HUES48 (cell line): Measurements from ENCODE around the gene CLMN.
A peak's percentile ranks its signal among the peaks of the same experiment; 100 is the strongest.

Experiments used
- H3K27ac ChIP-seq: one replicate; pipeline ENCODE4 v1.7.0; 2013; ENCODE audit warnings: low read depth, low read length, inconsistent platforms
- H3K27me3 ChIP-seq: 2 replicates; pipeline ENCODE4 v1.6.1; 2013; ENCODE audit warnings: mild to moderate bottlenecking, low read length; ENCODE audit not compliant: control insufficient read depth, insufficient read depth
- H3K36me3 ChIP-seq: 2 replicates; pipeline ENCODE4 v1.6.1; 2013; ENCODE audit warnings: low read length; ENCODE audit not compliant: control insufficient read depth, insufficient read depth
- H3K4me1 ChIP-seq: 2 replicates; pipeline ENCODE4 v1.6.1; 2013; ENCODE audit warnings: mild to moderate bottlenecking, low read length; ENCODE audit not compliant: control insufficient read depth, insufficient read depth
- H3K4me3 ChIP-seq: 2 replicates; pipeline ENCODE4 v1.5.1; 2013; ENCODE audit warnings: mild to moderate bottlenecking, low read depth, low read length
- H3K9ac ChIP-seq: 2 replicates; pipeline ENCODE4 v1.6.1; 2013; ENCODE audit warnings: mild to moderate bottlenecking, low read depth, low read length, moderate library complexity
- H3K9me3 ChIP-seq: 2 replicates; pipeline ENCODE4 v1.6.1; 2013; ENCODE audit warnings: low read length; ENCODE audit not compliant: control insufficient read depth, insufficient read depth

Gene CLMN

DNA sequence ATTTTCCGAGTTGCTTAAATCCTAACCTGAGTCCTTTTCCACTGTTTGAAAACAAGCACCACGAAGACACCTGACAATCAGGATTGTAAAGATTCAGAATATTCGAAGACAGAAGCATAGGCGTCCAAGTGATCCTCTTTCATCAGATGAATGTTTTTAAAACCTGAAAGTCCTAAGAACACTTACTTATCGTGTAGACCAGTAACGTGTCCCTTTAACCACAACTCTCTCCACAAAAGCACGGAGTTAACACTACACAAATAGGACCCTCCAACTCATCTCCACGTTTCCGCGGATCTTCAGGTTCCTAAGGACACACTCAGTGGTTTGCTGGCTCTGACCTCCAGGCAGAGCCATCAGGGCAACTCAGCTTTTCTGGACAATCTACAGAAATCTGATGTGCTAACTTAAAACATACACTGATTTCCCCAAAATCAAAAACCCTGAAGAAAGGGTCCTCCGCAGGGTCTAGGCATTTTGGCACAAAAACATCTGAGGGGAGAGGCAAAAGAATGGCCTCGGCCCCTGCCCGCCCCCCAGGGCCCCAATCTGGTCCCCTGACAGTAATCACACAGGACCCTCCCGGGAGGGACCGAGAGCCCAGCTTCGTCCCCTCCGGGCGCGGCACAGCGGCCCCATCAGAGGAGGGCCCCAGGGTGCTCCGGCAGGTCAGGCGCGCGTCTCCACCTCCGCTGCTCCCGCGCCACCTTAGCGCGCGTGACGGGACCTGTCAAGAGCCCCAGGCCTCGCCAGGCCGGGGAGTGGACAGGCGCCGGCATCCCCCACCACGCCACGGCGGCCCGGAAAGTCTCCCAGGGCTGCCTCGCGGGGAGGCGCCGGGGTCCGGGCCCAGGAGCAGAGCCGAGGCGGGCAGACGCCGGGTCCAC is 163.3 kb downstream of the CLMN start:
- Histone ChIP-seq H3K27ac (peak overlapping the region; percentile 91), H3K27me3 (no peaks in the 10 kb centered on the region), H3K9ac (peak overlapping the region; percentile 76; the same call in 1 of the 2 replicates), H3K36me3 (no peaks in the 10 kb centered on the region), H3K9me3 (no peaks in the 10 kb centered on the region), H3K4me3 (peak overlapping the region; percentile 80), H3K4me1 (peaks cover 25% of the 10 kb centered on the region)

DNA sequence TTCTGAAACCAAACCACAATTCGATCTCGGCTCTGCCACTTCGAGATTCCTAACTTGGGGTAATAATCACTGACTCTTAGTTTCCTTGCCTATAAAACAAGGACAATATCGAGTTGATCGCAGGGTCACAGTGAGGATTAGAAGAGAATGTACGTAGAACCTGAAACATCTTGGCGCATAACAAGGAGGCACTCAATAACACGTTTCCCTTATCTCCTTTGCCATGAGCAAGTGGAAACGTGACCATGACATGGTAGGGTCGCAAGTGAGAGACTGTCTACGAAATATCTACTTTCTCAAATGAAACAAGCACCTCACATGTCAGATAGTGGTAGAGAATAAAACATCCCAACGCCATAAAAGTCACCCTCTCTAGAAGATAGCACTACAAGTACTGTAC is 164.7 kb downstream of the CLMN start:
- Histone ChIP-seq H3K9ac (no peak overlapping the region), H3K27me3 (no peaks in the 10 kb centered on the region), H3K4me1 (peaks cover 25% of the 10 kb centered on the region), H3K27ac (no peak overlapping the region), H3K36me3 (no peaks in the 10 kb centered on the region), H3K9me3 (no peaks in the 10 kb centered on the region), H3K4me3 (peak overlapping the region; percentile 80)

GRCh38 chr14:95153866-95154265 is 165.8 kb downstream of the CLMN start:
- Histone ChIP-seq H3K9me3 (no peaks in the 10 kb centered on the region), H3K9ac (no peak overlapping the region), H3K4me1 (peaks cover 31% of the 10 kb centered on the region), H3K36me3 (no peaks in the 10 kb centered on the region), H3K27me3 (no peaks in the 10 kb centered on the region), H3K4me3 (no peak overlapping the region), H3K27ac (no peak overlapping the region)

DNA sequence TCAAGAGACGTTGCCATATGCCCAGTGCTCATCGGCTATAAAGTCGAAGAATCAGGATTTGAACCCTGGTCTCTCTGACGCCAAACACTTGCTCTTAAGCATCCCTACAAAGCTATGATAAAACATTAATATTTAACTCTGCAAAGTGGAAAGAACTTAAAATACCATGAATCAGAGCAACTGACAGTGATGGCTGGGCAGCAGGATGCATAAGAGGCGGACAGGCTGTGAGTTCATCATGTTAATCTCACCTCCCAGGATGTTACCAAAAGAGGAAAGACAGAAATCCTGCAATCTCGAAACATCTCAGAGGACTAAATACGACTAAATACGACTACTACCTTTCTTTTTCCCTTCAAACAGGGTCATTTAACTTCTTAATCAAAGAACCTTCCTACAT is 168.1 kb downstream of the CLMN start:
- H3K27me3 ChIP-seq: no peaks in the 10 kb centered on the region
- H3K27ac ChIP-seq: no peak overlapping the region
- no peak overlapping the region for H3K4me3 ChIP-seq
- no peaks in the 10 kb centered on the region for H3K36me3 ChIP-seq
- H3K9me3 ChIP-seq: no peaks in the 10 kb centered on the region
- H3K4me1 ChIP-seq: peaks cover 48% of the 10 kb centered on the region
- no peak overlapping the region for H3K9ac ChIP-seq

- Histone ChIP-seq H3K4me3 (no peak overlapping the region), H3K9me3 (no peaks in the 10 kb centered on the region), H3K36me3 (no peaks in the 10 kb centered on the region), H3K4me1 (peaks cover 50% of the 10 kb centered on the region), H3K9ac (no peak overlapping the region), H3K27me3 (no peaks in the 10 kb centered on the region), H3K27ac (no peak overlapping the region)
Measured at GRCh38 chr14:95150910-95151309, 168.8 kb downstream of the CLMN start.

DNA sequence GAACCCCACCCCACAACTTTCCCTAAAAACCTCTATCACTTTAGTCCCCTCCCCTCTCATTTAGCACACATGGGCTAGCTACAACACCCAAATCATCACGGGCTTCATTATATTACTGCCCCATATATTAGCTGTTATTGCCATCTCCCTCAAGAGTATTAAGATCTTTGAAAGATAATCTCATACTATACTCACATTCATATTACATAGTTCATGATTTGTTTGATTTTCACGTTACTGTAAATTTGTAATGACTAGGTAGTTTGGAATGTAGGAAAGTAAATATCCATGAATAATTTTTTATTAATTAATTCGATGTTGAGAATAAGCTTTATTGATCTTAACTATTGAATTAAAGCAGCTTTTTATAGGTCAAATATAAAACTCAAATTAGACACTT is 170.3 kb downstream of the CLMN start:
- Histone ChIP-seq H3K9ac (no peak overlapping the region), H3K4me3 (no peak overlapping the region), H3K27ac (no peak overlapping the region), H3K9me3 (no peaks in the 10 kb centered on the region), H3K36me3 (no peaks in the 10 kb centered on the region), H3K27me3 (no peaks in the 10 kb centered on the region), H3K4me1 (peaks cover 50% of the 10 kb centered on the region)

DNA sequence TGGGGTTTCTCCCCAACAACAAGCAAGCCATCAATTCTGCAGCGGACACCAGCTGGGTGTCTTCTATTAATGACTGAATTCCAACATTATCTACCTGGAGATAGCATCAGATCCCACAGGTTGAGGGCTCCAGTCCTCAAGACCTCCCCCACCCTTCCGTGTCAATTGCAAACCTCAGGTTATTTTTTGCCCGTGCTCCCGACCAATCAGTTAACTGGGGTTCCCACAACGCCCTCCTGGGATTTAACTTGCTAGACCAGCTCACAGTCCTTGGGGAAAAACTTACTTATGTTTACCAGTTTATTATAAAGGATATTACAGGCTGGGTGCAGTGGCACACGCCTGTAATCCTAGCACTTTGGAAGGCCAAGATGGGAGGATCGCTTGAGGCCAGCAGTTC is 172.1 kb downstream of the CLMN start:
- H3K9ac ChIP-seq: no peak overlapping the region
- no peaks in the 10 kb centered on the region for H3K36me3 ChIP-seq
- no peaks in the 10 kb centered on the region for H3K27me3 ChIP-seq
- H3K27ac ChIP-seq: no peak overlapping the region
- H3K4me1 ChIP-seq: peaks cover 68% of the 10 kb centered on the region
- H3K4me3 ChIP-seq: no peak overlapping the region
- H3K9me3 ChIP-seq: no peaks in the 10 kb centered on the region

DNA sequence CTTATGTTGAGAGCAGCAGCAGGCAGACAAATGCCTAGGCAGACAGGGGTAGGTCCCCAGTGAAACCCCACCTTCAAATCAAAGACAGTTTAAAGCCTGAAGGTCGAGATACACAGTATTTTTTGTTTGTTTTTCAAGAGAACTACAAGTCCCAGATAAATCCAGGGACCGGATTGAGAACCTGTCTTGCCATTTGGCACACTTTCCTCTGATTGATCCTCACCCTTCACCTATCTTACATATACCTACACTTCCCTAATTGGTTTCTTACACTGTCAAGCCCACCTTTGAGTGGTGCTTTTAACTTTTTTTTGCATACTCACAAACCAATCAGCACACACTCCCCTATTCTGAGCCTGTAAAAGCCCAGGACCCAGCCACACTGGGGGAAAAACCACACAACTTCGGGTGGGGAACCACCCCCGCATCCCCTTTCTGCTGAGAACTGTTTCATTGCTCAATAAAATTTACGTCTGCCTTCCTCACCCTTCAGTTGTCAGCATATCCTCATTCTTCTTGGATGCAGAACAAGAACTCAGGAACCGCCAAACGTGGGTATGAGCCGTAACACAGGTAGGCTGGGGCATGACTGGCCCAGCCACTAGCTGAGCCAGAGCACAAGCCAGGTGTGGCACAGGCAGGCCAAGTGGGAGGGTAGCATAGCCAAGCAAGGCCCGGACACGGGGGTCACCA is 173.5 kb downstream of the CLMN start:
- Histone ChIP-seq H3K9ac (no peak overlapping the region), H3K4me1 (peaks cover 72% of the 10 kb centered on the region), H3K27ac (no peak overlapping the region), H3K27me3 (no peaks in the 10 kb centered on the region), H3K4me3 (no peak overlapping the region), H3K9me3 (no peaks in the 10 kb centered on the region), H3K36me3 (no peaks in the 10 kb centered on the region)

- Histone ChIP-seq H3K9ac (no peak overlapping the region), H3K27ac (no peak overlapping the region), H3K9me3 (no peaks in the 10 kb centered on the region), H3K4me1 (peaks cover 84% of the 10 kb centered on the region), H3K27me3 (no peaks in the 10 kb centered on the region), H3K4me3 (no peak overlapping the region), H3K36me3 (peaks cover 7% of the 10 kb centered on the region; the same call in 1 of the 2 replicates)
Measured at GRCh38 chr14:95144849-95145248, 174.9 kb downstream of the CLMN start.

DNA sequence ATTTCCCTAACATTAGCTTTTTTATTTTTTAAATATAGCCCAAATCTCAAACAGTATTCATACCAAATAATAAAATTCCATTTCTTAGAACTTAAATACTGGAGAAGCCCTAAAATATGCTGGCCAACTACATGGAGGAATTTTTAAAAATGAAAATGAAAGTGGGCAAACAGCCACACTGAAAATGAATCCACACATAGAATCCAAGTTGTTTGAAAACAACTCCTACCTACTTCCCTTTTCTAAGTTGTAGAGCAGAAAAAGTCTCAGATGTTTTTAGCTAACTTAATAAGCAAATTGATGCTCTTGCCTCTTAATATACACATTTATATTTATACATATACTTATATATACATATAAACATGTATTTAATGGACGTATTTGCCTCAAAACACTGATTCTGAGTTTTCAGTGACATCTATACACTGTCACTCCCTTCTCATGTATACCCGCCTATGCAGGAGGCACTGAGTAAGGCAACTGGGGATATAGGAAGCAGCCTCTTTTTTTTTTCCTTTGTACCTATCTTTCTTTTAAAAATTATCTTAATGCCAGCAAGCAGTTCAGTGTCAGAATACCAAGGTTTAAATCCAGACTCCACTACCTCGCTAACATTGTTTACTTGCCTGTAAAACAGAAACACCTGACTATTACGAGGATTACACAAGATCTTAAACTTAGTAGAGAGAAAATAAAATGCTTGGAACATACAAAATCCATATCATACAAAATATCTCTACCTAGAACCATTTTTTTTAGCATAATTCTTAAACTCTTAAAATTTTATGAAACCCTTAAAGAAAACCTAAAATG is 175.7 kb downstream of the CLMN start:
- H3K9me3 ChIP-seq: no peaks in the 10 kb centered on the region

More for the DNA sequence above, 175.7 kb downstream of the CLMN start:
- no peaks in the 10 kb centered on the region for H3K27me3 ChIP-seq
- no peak overlapping the region for H3K27ac ChIP-seq
- no peak overlapping the region for H3K4me3 ChIP-seq
- H3K9ac ChIP-seq: no peak overlapping the region
- H3K36me3 ChIP-seq: peaks cover 9% of the 10 kb centered on the region; the same call in 1 of the 2 replicates
- peaks cover 87% of the 10 kb centered on the region for H3K4me1 ChIP-seq
